NCI-H526 treated with DMSO at 0.1 percent for 48 hours (cell line): ENCODE measurements around the gene ZNF761.
"Not testable (repeated sequence)": the region's sequence is repeated elsewhere in the genome, so short reads cannot be mapped to it uniquely, and the experiment has no call there.

Experiments
- DNase-seq: peaks from one replicate; lab custom pipeline; 2025; lab: John Stamatoyannopoulos, UW

The ZNF761 gene

DNA sequence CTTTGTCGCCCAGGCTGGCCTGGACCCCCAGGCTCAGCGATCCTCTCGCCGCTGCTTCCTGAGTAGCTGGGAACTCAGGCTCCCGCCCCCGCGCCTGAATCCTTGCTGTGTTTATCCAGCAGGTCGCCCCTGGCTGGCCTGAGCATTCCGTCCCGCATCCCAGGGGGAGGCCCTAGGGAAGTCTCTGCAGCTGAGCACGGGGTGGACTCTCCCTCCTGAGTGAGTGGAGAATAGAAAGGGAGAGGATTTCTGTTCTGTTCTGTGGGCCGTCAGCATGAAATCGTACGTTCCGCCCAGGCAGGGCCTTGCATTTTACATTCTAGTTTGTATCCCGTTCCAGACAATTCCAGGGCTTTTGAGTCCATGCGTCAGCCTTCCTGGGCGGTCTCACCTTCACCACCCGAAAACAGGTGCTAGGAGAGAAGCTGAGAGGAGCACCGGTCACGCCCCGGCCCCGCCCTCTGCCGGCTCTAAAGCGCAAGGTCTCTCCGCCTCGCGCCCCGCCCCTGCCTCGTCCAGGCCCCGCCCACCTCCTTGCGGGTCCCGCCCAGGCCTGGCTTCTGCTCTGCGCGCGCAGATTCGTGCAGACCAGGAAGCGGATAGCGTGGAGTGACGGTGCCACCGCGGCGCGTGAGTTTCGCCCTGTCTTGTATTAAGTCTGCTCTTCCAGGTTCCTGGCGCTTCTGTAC lies at the start of gene ZNF761:
ZNF761 (plus strand) TSS at position 586 of the 689 bp plus-strand sequence. CDS start 15,285 bp downstream, outside the sequence.
- peak; percentile 97 for DNase-seq

DNA sequence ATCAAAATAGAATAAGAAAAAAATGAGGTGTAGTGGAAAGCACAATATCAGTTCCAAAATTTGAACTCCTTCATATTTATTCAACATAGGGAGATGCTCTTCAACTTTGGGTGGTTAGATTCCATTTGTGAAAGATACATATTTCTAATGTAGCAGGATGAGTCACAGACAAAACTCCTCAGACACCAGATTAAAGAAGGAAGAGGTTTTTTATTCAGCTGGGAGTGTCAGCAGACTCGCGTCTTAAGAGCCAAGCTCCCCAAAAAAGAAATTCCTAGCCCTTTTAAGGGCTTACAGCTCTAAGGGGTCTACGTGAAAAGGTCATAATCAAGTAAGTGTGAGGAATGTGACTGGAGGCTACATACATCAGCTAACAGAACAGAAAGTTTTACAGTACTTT lies 43.6 kb upstream of the ZNF761 start:
- DNase-seq, result no peak

DNA sequence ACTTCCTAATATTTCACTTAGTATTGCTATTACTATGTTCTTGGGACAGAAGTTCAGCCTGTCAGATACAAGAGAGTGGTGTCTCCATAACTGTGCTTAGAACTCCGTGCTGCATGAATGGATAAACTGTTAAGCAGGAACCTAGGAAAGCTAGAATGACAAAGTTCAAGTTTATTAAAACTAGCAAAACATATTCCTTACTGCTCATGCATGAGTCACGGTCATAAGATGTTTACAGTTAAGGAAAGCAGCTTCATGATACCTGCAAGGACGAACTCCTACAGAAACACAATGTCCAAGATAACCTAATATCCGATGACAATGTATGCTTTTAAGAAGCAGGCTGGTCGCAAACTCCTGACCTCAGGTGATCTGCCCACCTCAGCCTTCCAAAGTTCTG lies 42.9 kb upstream of the ZNF761 start:
- DNase-seq, result no peak

DNA sequence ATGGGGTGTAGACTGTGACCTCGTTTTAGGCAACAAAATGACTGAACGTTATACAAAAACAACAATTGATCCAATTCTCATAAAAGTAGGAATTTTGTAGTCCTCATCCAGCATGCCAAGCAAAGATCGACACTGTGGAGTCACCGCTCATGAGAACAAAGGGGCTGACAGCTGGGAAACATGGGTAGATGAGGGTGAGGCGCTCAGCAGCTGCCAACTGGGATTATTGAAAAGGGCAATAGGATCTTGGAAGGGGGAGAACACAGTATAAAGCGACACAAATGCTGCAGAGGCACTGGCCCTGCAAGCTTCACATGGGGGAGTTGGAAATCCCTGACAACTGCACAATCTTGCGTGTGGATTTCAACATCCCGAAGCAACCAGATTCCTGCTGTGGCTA lies 42.2 kb upstream of the ZNF761 start:
- DNase-seq, result no peak

DNA sequence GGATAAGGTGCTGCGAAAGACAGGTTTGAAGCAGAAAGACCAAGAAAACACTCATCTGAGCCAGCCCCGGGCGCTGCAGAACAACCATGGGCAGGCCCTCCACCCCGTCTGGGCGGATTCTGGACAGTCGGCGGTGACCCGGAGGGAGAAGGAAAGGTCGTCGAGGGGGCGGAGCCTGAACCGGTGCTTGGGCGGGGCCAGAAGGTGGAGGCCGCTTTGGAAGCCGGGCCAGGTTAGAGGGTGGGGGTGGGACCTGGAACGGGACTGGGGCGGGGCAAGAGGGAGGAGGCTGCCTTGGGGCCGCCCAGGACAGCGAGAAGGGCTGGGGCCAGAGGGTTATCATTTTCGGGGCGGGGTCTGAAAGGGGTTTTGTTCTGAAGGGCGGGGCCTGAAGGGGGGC lies 41.8 kb upstream of the ZNF761 start:
- DNase-seq, result no peak

DNA sequence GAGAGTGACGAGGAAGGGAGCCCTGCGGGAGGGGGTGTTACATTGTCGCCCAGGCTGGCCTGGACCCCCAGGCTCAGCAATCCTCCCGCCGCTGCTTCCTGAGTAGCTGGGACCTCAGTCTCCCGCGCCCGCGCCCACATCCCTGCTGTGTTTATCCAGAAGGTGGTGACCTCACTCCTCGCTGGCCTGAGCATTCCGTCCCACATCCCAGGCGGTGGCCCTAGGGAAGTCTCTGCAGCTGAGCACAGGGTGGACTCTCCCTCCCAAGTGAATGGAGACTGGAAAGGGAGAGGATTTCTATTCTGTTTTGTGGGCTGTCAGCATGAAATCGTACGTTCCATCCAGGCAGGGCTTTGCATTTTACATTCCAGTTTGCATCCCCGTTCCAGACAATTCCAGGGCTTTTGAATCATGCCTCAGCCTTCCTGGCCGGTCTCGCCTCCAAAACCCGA lies 37.2 kb upstream of the ZNF761 start:
- no peak for DNase-seq

DNA sequence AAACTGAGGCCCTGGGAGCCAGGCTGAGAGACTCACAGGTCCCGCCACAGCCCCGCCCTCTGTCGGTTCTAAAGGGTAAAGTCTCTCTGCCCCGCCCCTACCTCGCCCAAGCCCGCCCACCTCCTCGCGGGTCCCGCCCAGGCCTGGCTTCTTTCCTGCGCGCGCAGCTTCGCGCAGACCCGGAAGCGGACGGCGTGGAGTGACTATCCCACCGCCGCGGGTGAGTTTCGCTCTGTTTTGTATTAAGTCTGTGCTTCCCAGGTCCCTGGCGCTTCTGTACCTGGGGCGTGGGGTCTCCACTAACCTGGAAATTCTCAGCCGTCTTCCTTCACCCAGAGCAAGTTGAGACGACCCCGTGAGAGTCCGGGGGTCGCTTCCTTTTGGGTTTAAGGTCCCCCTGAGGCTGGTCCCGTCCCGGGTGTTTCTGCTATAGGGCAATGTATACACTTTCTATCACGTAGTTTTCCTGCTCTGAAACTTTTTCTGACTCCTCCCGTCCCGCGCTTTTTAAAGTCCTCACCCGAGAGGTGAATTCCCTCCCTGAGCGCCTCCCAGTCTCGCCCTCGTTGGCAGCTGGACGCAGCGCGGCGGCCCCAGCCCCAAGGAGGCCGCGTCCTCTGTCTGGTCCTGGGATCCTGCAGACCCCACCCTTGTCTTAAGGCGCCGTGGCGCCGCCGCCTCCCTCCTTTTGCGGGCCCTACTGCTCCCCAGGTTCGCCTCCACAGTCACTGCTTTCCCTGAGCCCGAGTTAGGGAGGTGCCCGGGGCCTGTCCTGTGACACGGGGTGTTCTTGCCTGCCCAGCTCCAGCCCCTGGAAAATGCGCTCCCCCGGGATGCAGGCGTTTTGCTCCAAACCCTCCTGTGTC lies 36.6 kb upstream of the ZNF761 start, which contains the start of gene ZNF765:
ZNF765 (plus strand) TSS at position 176 of the 866 bp plus-strand sequence. CDS start 2,867 bp downstream, outside the sequence.
- peak; percentile 90 for DNase-seq

DNA sequence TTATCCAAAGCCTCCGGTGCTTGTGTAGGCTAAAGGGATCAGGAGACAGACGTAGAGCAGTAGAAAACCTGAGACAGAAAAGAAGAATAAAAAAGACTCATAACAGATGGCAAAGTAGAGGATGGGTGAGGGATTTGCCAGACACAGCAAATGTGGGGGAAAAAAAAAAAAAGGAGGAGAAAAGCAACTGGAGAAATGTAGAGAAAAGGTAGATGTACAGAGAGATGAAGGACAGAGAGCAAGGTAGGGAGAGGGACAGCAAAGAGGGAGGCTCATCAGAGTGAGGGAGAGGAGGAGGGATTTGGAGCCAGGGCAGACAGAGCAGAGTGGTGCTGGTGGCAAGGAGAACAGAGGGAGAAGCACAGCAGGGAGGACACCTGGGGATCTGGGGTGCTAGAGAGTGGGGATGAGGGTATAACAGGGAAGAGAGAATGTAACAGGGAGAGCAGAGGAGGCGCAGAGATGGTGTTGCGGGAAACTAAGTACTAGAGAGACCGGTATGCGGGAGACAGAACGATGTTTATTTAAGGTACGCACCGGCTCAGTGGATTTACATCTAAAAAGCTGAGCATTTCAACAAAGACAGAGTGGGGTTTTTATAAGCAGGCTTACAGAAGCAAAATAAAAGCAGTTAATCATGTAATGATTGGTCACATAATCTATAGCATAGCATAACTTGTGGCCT lies 35.8 kb upstream of the ZNF761 start:
- not testable (repeated sequence) for DNase-seq

DNA sequence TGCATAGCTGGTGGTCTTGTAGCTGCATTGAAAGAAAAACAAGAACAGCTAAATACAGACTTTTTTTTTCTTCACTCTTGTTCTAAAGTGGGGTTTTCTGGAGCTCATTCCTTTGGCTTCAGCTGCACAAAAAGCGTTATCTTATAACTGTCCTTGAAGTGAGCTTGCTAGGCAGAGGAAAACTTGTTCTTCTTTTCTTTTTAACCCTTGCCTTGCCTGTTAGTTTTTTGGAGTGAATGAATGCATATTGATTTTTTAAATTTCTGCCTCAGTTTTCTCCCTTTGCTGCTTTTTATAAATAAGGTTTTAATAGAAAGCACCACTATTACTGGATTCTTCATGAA lies 35.3 kb upstream of the ZNF761 start:
- no peak for DNase-seq

DNA sequence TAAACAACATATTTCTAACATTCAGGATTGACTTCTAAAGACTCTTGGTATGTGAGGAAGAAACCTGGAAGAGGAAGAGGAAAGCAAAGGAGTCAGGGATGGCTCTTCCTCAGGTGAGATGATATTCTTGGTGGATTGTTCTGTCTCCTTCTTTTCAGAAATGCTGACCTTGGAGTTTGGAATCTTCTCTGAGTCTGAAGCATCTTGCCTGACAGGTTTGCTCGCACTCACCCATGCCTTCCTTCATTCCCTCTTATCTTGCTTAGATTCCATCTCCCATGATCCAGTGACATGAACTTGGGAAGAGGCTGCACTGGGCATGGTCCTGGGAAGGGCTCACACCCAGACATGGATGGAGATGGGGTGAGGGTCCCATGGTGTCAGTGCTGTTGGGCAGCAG lies 33.9 kb upstream of the ZNF761 start:
- not testable (repeated sequence) for DNase-seq

DNA sequence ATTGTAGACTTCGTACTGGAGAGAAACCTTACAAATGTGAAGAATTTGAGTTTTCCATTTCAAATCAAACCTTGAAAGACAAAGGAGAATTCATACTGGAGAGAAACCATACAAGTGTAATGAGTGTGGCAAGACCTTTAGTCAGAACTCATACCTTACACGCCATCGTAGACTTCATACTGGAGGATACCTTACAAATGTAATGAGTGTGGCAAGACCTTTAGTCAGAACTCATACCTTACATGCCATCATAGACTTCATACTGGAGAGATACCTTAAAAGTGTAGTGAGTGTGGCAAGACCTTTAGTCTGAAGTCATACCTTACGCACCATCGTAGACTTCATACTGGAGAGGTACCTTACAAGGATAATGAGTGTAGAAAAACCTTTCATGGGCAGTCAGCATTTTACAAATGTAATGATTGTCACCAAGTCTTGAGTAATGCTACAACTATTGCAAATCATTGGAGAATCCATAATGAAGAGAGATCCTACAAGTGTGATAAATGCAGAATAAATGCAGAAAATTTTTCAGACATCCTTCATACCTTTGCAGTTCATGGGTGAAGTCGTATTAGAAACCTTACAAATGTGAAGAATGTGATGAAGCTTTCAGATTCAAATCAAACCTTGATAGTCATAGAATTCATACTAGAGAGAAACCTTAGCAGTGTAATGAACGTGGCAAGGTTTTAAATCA lies 22.1 kb upstream of the ZNF761 start:
- DNase-seq, result no peak

DNA sequence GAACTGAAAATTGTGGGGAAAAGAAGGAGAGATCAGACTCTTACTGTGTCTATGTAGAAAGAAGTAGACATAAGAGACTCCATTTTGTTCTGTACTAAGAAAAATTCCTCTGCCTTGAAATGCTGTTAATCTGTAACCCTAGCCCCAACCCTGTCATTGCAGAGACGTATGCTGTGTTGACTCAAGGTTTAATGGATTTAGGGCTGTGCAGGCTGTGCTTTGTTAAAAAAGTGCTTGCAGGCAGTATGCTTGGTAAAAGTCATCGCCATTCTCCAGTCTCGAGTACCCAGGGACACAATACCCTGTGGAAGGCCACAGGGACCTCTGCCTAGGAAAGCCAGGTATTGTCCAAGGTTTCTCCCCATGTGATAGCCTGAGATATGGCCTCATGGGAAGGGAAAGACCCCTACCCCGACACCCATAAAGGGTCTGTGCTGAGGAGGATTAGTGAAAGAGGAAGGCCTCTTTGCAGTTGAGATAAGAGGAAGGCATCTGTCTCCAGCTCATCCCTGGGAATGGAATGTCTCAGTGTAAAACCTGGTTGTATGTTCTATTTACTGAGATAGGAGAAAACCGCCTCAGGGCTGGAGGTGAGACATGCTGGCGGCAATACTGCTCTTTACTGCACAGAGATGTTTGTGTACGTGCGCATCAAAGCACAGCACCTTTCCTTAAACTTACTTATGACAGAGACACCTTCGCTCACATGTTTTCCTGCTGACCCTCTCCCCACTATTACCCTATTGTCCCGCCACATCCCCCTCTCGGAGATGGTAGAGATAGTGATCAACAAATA lies 11.1 kb upstream of the ZNF761 start:
- not testable (repeated sequence) for DNase-seq

DNA sequence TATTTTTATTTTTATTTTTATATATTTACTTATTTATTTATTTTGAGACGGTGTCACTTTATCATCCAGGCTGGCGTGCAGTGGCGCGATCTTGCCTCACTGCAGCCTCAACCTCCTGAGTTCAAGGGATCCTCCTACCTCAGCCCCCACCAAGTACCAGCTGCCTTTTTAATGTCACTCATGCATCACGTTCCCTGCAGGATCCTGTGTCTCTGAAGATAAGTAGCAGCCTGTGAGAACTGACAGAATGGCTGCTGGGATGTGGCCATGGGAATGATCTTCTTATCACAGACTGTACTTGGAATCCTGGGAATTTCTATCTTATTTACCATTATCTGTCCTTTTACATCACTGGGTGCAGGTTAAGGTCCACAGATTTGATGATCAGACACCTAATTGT lies 9.2 kb upstream of the ZNF761 start:
- DNase-seq, result no peak

DNA sequence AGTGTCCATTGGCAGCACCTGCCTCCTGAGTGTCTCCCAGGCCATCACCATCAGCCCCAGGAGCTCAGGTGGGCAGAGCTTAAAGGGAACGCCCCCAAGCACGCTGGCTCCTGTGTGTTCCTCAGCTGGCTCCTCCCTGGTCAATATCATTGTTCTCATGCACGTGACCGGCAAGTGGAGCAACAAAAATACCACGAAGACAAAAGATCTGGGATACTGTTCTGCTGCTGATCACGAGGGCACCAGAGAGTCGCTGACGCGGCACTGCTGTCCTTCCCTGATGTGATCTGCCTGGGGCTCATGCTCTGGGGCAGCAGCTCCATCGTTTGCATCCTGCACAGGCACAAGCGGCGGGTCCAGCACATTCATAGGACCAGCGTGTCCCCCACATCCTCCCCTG lies 8.7 kb upstream of the ZNF761 start:
- DNase-seq, result not testable (repeated sequence)

DNA sequence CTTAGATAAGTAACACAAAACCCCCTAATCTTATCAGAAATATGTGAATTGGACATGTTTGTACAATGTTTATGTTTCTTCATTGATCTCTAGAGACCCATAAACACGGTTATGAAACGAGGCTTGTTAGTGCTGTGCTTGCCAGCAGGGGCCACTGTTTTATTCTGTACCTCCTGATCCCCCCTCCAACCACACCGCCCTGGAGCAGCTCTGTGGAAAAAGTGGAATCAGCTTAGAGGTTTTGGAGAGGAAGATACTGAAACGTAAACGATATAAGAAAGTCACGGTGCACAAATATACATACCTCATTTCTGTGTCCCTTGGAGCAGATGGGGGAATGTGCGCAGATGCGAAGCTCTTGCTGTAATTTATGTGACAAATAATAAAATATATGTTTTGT lies 8.1 kb upstream of the ZNF761 start:
- DNase-seq, result peak; percentile 49

DNA sequence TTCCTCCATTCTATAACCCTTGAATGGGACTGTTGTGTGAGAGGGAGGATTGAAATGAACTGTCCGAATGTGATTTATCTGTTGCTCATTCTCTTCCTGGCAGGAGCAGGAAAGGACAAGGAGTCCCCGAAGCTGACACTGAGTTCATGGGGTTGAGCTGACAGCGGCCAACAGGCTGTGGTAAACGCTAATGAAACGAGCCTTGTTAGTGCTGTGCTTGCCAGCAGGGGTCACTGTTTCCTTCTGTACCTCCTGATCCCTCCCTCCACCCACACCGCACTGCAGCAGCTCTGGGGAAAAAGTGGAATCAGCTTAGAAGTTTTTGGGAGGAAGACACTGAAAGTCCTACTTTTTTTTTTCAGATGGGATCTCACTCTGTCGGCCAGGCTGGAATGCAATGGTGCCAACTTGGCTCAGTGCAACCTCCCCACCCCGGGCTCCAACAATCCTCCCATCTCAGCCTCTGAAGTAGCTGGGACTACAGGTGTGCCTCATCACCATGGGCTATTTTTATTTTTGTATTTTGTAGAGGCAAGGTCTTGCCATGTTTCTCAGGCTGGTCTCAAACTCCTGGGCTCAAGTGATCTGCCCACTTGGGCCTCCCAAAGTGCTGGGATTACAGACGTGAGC lies 6.7 kb upstream of the ZNF761 start:
- peak; percentile 81 for DNase-seq

DNA sequence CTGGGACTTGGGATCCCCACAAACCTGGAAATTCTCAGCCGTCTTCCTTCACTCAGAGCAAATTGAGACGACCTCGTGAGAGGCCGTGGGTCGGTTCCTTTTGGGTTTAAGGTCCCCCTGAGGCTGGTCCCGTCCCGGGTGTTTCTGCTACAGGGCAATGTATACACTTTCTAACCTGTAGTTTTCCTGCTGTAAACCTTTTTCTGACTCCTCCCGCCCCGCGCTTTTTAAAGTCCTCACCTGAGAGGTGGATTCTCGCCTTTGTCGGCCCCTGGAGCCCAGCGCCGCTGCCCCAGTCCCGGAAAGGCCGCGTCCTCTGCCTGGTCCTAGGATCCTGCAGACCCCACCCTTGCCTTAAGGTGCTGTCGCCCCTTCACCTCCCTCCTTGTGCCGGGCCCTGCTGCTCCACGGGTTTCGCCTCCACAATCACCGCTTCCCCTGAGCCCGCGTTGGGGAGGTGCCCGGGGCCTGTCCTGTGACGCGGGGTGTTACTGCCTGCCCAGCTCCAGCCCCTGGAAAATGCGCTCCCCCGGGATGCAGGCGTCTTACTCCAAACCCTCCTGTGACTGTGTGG lies 391 bp downstream of the ZNF761 start:
- no peak for DNase-seq

DNA sequence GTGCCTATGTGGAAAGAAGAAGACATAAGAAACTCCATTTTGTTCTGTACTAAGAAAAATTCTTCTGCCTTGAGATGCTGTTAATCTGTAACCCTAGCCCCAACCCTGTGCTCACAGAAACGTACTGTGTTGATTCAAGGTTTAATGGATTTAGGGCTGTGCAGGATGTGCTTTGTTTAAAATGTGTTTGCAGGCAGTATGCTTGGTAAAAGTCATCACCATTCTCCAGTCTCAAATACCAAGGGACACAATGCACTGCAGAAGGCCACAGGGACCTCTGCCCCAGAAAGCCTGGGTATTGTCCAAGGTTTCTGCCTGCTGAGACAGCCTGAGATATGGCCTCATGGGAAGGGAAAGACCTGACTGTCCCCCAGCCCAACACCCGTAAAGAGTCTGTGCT lies 12.0 kb downstream of the ZNF761 start:
- DNase-seq, result not testable (repeated sequence)

DNA sequence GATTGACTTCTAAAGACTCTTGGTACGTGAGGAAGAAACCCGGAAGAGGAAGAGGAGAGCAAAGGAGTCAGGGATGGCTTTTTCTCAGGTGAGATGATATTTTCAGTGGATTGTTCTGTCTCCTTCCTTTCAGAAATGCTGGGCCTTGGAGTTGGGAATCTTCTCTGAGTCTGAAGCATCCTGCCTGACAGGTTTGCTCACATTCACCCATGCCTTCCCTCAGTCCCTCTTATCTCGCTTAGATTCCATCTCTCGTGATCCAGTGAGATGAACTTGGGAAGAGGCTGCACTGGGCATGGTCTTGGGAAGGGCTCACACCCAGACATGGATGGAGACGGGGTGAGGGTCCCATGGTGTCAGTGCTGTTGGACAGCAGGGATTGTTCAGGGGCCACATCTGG lies 15.4 kb downstream of the ZNF761 start:
- not testable (repeated sequence) for DNase-seq

DNA sequence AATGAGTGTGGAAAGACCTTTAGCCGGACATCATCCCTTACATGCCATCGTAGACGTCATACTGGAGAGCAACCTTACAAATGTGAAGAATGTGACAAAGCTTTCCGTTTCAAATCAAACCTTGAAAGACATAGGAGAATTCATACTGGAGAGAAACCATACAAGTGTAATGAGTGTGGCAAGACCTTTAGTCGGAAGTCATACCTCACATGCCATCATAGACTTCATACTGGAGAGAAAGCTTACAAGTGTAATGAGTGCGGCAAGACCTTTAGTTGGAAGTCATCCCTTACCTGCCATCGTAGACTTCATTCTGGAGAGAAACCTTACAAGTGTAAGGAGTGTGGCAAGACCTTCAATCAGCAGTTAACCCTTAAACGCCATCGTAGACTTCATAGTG lies 24.0 kb downstream of the ZNF761 start:
- no peak for DNase-seq
